Right lobe of liver (tissue), 4 donors: ENCODE data around the gene ADGRE2.

Source experiments
- CTCF ChIP-seq, 4 donors: fragments of 200-600 bp in 3 of 4; fragments of 450-650 bp in 1 of 4; IDR thresholded peaks; one replicate each; pipeline versions ENCODE4 v1.5.1 to v1.8.0; 2016 to 2022; ENCODE audit warnings: antibody characterized with exemption in 4 of 4, mild to moderate bottlenecking in 2 of 4
- POLR2A ChIP-seq: fragments of 450-650 bp; IDR thresholded peaks from one replicate; pipeline ENCODE4 v1.6.1; 2017; ENCODE audit warnings: antibody characterized with exemption, mild to moderate bottlenecking
- donor health status: DM: no; HTN: no; CAD: no.
- donor health status: DM: no; HTN: no; CAD: no.
- donor health status: DM: no; HTN: yes; CAD: no.

GRCh38 chr19:14758816-14759215 lies 19.5 kb downstream of the ADGRE2 start:
- TF ChIP-seq CTCF (IDR thresholded peaks at IDR 0.05) (no peak), POLR2A (no peak)
